H9 (cell line): ENCODE data around the gene MNS1. TPM values are rescaled to one million over a fixed set of nuclear protein-coding genes. Genes with fewer than 3 reads are reported as not detected.

Experiments used
- DNase-seq: peaks from one replicate; pipeline ENCODE4 v3.0.0-alpha.2; 2017
- H2AFZ ChIP-seq: one replicate; pipeline ENCODE4 v1.6.1; 2013; ENCODE audit warnings: mild to moderate bottlenecking, low read length, control low read depth, moderate library complexity
- H2AK5ac ChIP-seq: 2 replicates; pipeline ENCODE4 v1.6.1; 2013; ENCODE audit warnings: low read length, control low read depth, mixed read lengths; ENCODE audit not compliant: insufficient read length
- H2BK120ac ChIP-seq: one replicate; pipeline ENCODE4 v1.6.1; 2013; ENCODE audit warnings: low read depth, mild to moderate bottlenecking, low read length, control low read depth, inconsistent platforms; ENCODE audit not compliant: poor library complexity, severe bottlenecking
- H2BK12ac ChIP-seq: 2 replicates; pipeline ENCODE4 v1.6.1; 2013; ENCODE audit warnings: low read length, control low read depth, mixed read lengths, low read depth; ENCODE audit not compliant: insufficient read length
- H2BK15ac ChIP-seq: 2 replicates; pipeline ENCODE4 v1.6.1; 2013; ENCODE audit warnings: low read depth, low read length, control low read depth
- H2BK20ac ChIP-seq: one replicate; pipeline ENCODE4 v1.6.1; 2013; ENCODE audit warnings: low read depth, mild to moderate bottlenecking, low read length, control low read depth, inconsistent platforms; ENCODE audit not compliant: poor library complexity, severe bottlenecking
- H2BK5ac ChIP-seq: 2 replicates; pipeline ENCODE4 v1.6.1; 2013; ENCODE audit warnings: low read length, control low read depth, mixed read lengths; ENCODE audit not compliant: insufficient read length
- H3K14ac ChIP-seq: 2 replicates; pipeline ENCODE4 v1.6.1; 2013; ENCODE audit warnings: low read length, control low read depth; ENCODE audit not compliant: insufficient read depth
- H3K18ac ChIP-seq: 2 replicates; pipeline ENCODE4 v1.6.1; 2013; ENCODE audit warnings: low read depth, mild to moderate bottlenecking, mixed read lengths, low read length, control low read depth; ENCODE audit not compliant: insufficient read length
- H3K23ac ChIP-seq: 2 replicates; pipeline ENCODE4 v1.6.1; 2013; ENCODE audit warnings: low read length, control low read depth, mixed read lengths, low read depth; ENCODE audit not compliant: insufficient read length
- H3K23me2 ChIP-seq: 2 replicates; pipeline ENCODE4 v1.6.1; 2013; ENCODE audit warnings: low read depth, mild to moderate bottlenecking, mixed read lengths, low read length, control low read depth; ENCODE audit not compliant: insufficient read length, poor library complexity, severe bottlenecking
- H3K27ac ChIP-seq: 2 replicates; pipeline ENCODE4 v1.5.1; 2013; ENCODE audit warnings: low read length, control low read depth, mixed read lengths, low read depth; ENCODE audit not compliant: insufficient read length
- H3K27me3 ChIP-seq: 2 replicates; pipeline ENCODE4 v1.6.1; 2013; ENCODE audit warnings: low read length, control low read depth, inconsistent platforms; ENCODE audit not compliant: insufficient read depth
- H3K4ac ChIP-seq: 2 replicates; pipeline ENCODE4 v1.6.1; 2013; ENCODE audit warnings: low read depth, mild to moderate bottlenecking, control low read depth, inconsistent platforms, low read length, moderate library complexity
- H3K4me1 ChIP-seq: 2 replicates; pipeline ENCODE4 v1.6.1; 2013; ENCODE audit warnings: low read length, control low read depth, inconsistent platforms; ENCODE audit not compliant: insufficient read depth
- H3K4me2 ChIP-seq: 2 replicates; pipeline ENCODE4 v1.6.1; 2013; ENCODE audit warnings: low read length, control low read depth, mixed read lengths; ENCODE audit not compliant: insufficient read length, insufficient read depth
- H3K56ac ChIP-seq: 2 replicates; pipeline ENCODE4 v1.6.1; 2013; ENCODE audit warnings: low read depth, mild to moderate bottlenecking, mixed read lengths, low read length, control low read depth; ENCODE audit not compliant: insufficient read length
- H3K79me1 ChIP-seq: 2 replicates; pipeline ENCODE4 v1.6.1; 2013; ENCODE audit warnings: low read depth, mild to moderate bottlenecking, moderate library complexity, low read length, control low read depth, inconsistent platforms; ENCODE audit not compliant: insufficient read depth, poor library complexity, severe bottlenecking
- H3K79me2 ChIP-seq: 2 replicates; pipeline ENCODE4 v1.6.1; 2013; ENCODE audit warnings: low read length, control low read depth, inconsistent platforms; ENCODE audit not compliant: insufficient read depth
- H3K9ac ChIP-seq: 2 replicates; pipeline ENCODE4 v1.6.1; 2013; ENCODE audit warnings: low read length, control low read depth, mixed read lengths; ENCODE audit not compliant: insufficient read length; ENCODE audit errors: extremely low read depth
- H3K9me3 ChIP-seq: one replicate; pipeline ENCODE4 v1.6.1; 2013; ENCODE audit warnings: low read depth, low read length, inconsistent platforms; ENCODE audit not compliant: control insufficient read depth
- H3T11ph ChIP-seq: one replicate; pipeline ENCODE4 v1.6.1; 2013; ENCODE audit warnings: mild to moderate bottlenecking, low read length, control low read depth, inconsistent platforms
- H4K20me1 ChIP-seq: one replicate; pipeline ENCODE4 v1.6.1; 2013; ENCODE audit not compliant: control insufficient read depth, insufficient read length, insufficient read depth
- H4K5ac ChIP-seq: 2 replicates; pipeline ENCODE4 v1.6.1; 2013; ENCODE audit warnings: low read depth, mild to moderate bottlenecking, mixed read lengths, low read length, control low read depth; ENCODE audit not compliant: insufficient read length
- H4K8ac ChIP-seq: replicated peaks from 2 replicates; pipeline ENCODE4 v1.6.1; 2013; ENCODE audit warnings: low read length, control low read depth, mixed read lengths, low read depth; ENCODE audit not compliant: insufficient read length
- H4K91ac ChIP-seq: 2 replicates; pipeline ENCODE4 v1.6.1; 2013; ENCODE audit warnings: low read depth, mild to moderate bottlenecking, moderate library complexity, mixed read lengths, low read length, control low read depth; ENCODE audit not compliant: insufficient read length
- H3K27ac Mint-ChIP-seq, 3 experiments: 2 replicates in 2 of 3; 3 replicates in 1 of 3; pipeline ENCODE4 v1.8.0; 2020 to 2021; ENCODE audit warnings: mixed read lengths in 3 of 3, mild to moderate bottlenecking in 1 of 3, moderate library complexity in 1 of 3
- H3K27me3 Mint-ChIP-seq: 2 replicates; pipeline ENCODE4 v1.8.0; 2021; ENCODE audit warnings: low read depth, mild to moderate bottlenecking, moderate library complexity, mixed read lengths
- H3K36me3 Mint-ChIP-seq, 3 experiments: 2 replicates in 2 of 3; 3 replicates in 1 of 3; pipeline ENCODE4 v1.8.0; 2020 to 2021; ENCODE audit warnings: low read depth in 3 of 3, mixed read lengths in 3 of 3; ENCODE audit not compliant: insufficient read depth in 1 of 3
- H3K4me1 Mint-ChIP-seq, 2 experiments: 2 replicates each; pipeline ENCODE4 v1.8.0; 2020; ENCODE audit warnings: mixed read lengths in 2 of 2
- H3K4me3 Mint-ChIP-seq, 2 experiments: 2 replicates in 1 of 2; 3 replicates in 1 of 2; pipeline ENCODE4 v1.8.0; 2020 to 2021; ENCODE audit warnings: mild to moderate bottlenecking in 2 of 2, mixed read lengths in 2 of 2, moderate library complexity in 1 of 2
- H3K9me3 Mint-ChIP-seq, 2 experiments: 2 replicates in 1 of 2; 3 replicates in 1 of 2; pipeline ENCODE4 v1.8.0; 2020; ENCODE audit warnings: mild to moderate bottlenecking in 2 of 2, mixed read lengths in 2 of 2, moderate library complexity in 1 of 2
- CTCF ChIP-seq: fragments of 200-600 bp; sonication (generic); conservative IDR thresholded peaks from 3 replicates; pipeline ENCODE4 v1.8.0; 2021; ENCODE audit warnings: antibody characterized with exemption, mild to moderate bottlenecking
- total RNA-seq: library from RNA; stranded (reverse); gene quantifications from 2 replicates; pipeline ENCODE4 v1.2.1, GENCODE V29; 2021

Gene MNS1
- total RNA-seq, 1 experiment from 2014 or later = 4.2 TPM

- no peaks in the 10 kb centered on the region for H3K4me1 Mint-ChIP-seq
- no peak overlapping the region for H2BK20ac ChIP-seq
- no peak overlapping the region for H3K14ac ChIP-seq
- H3K56ac ChIP-seq = no peak overlapping the region
- no peak overlapping the region for H4K8ac ChIP-seq
- no peak overlapping the region for H3K4me2 ChIP-seq
- no peaks in the 10 kb centered on the region for H3K9me3 ChIP-seq
- H3K27me3 ChIP-seq = no peaks in the 10 kb centered on the region
- no peaks in the 10 kb centered on the region for H3K4me1 ChIP-seq
- no peak overlapping the region for H3K27ac Mint-ChIP-seq
- no peak overlapping the region for H3K9ac ChIP-seq
- H3K27ac ChIP-seq = no peak overlapping the region
- H2AK5ac ChIP-seq = no peak overlapping the region
- H2AFZ ChIP-seq = no peak overlapping the region
- no peak overlapping the region for H2BK12ac ChIP-seq
- H2BK120ac ChIP-seq = no peak overlapping the region
- H3K27me3 Mint-ChIP-seq = peaks cover 5% of the 10 kb centered on the region; the same call in 1 of the 2 replicates
- no peaks in the 10 kb centered on the region for H3K23me2 ChIP-seq
- H3K4ac ChIP-seq = no peak overlapping the region
- no peak overlapping the region for H2BK5ac ChIP-seq
- H3K23ac ChIP-seq = no peak overlapping the region
- 0 out of 2 replicates have a peak overlapping the region, but pooled peaks have one; percentile 13 for H2BK15ac ChIP-seq
- no peaks in the 10 kb centered on the region for H3K79me2 ChIP-seq
- DNase-seq = no peak
- H4K20me1 ChIP-seq = no peaks in the 10 kb centered on the region
- H3K18ac ChIP-seq = no peak overlapping the region
- TF ChIP-seq CTCF = no peak
- H4K91ac ChIP-seq = no peak overlapping the region
- no peak overlapping the region for H4K5ac ChIP-seq
- no peak overlapping the region for H3T11ph ChIP-seq
- H3K4me3 Mint-ChIP-seq = no peak overlapping the region
- no peaks in the 10 kb centered on the region; a peak in 1 of 7 replicates for H3K36me3 Mint-ChIP-seq
- no peaks in the 10 kb centered on the region; a peak in 2 of 5 replicates for H3K9me3 Mint-ChIP-seq
- no peaks in the 10 kb centered on the region for H3K79me1 ChIP-seq
Observed at GRCh38 chr15:56475351-56475750, 10.4 kb upstream of the MNS1 start.
